Esophagus muscularis mucosa (tissue), 4 donors: ENCODE measurements around the gene RICTOR. TPM values are rescaled to one million over a fixed set of nuclear protein-coding genes. Genes with fewer than 3 reads are reported as not detected.

Experiments
- DNase-seq: peaks from one replicate; pipeline ENCODE4 v3.0.0-alpha.2; 2017; ENCODE audit errors: extremely low spot score
- H3K27ac ChIP-seq, 4 donors: fragments of 200-600 bp; sonication (generic); replicated peaks in 1 of 4; 1 replicate in 3 of 4; 2 replicates in 1 of 4; pipeline ENCODE4 v1.5.1; 2016 to 2019; ENCODE audit warnings: mild to moderate bottlenecking in 1 of 4
- H3K27me3 ChIP-seq, 4 donors: fragments of 200-600 bp; sonication (generic); one replicate each; pipeline versions ENCODE4 v1.5.1 to v1.6.0; 2016 to 2019
- H3K36me3 ChIP-seq, 4 donors: fragments of 200-600 bp; sonication (generic); one replicate each; pipeline ENCODE4 v1.5.1; 2016 to 2019
- H3K4me1 ChIP-seq, 4 donors: fragments of 200-600 bp; sonication (generic); one replicate each; pipeline ENCODE4 v1.5.1; 2016 to 2019
- H3K4me3 ChIP-seq, 4 donors: fragments of 200-600 bp; sonication (generic); 1 replicate in 2 of 4; 2 replicates in 2 of 4; pipeline ENCODE4 v1.5.1; 2016 to 2019; ENCODE audit warnings: mild to moderate bottlenecking in 4 of 4, moderate library complexity in 1 of 4
- H3K9me3 ChIP-seq, 4 donors: fragments of 200-600 bp; sonication (generic); 1 replicate in 3 of 4; 2 replicates in 1 of 4; pipeline ENCODE4 v1.5.1; 2016 to 2019
- EP300 ChIP-seq: sonication (generic); formaldehyde crosslinking; IDR thresholded peaks from one replicate; pipeline ENCODE4 v1.6.1; 2017; ENCODE audit warnings: antibody characterized with exemption
- POLR2A ChIP-seq: fragments of 450-650 bp; IDR thresholded peaks from one replicate; pipeline ENCODE4 v1.6.1; 2017; ENCODE audit warnings: antibody characterized with exemption, moderate library complexity, mild to moderate bottlenecking, low read depth
- POLR2AphosphoS5 ChIP-seq, 2 donors: sonication (generic); formaldehyde crosslinking; IDR thresholded peaks; one replicate each; pipeline ENCODE4 v1.6.1; 2017; ENCODE audit warnings: antibody characterized with exemption in 2 of 2
- WGBS: methylation state at CpG from one replicate; pipeline ENCODE4 v1.1.5; 2018; 5-methylcytosine and 5-hydroxymethylcytosine counted together
- intact Hi-C: fragments of 100-400 bp; cut with DNase I; formaldehyde crosslinking; loops from one replicate; pipeline ENCODE4 v1.15.1; 2023
- total RNA-seq, 4 donors: library from RNA; depleted of rRNA; stranded (reverse); fragments of >200 nt; gene quantifications; one replicate each; pipeline versions ENCODE4 v1.1.0 to v1.2.1, GENCODE V29; 2016
- TF ChIP-seq, protein P1 (sequence below), 3 experiments: fragments of 200-600 bp in 2 of 3; fragments of 450-650 bp in 1 of 3; sonication (generic) in 2 of 3; IDR thresholded peaks; one replicate each; pipeline ENCODE4 v1.5.1; 2017 to 2019; ENCODE audit warnings: antibody characterized with exemption in 3 of 3, mild to moderate bottlenecking in 2 of 3, moderate library complexity in 1 of 3

RICTOR gene
- total RNA-seq, 4 donors from 2014 or later = 22.5 to 34.1 (median 26.1) TPM

DNA sequence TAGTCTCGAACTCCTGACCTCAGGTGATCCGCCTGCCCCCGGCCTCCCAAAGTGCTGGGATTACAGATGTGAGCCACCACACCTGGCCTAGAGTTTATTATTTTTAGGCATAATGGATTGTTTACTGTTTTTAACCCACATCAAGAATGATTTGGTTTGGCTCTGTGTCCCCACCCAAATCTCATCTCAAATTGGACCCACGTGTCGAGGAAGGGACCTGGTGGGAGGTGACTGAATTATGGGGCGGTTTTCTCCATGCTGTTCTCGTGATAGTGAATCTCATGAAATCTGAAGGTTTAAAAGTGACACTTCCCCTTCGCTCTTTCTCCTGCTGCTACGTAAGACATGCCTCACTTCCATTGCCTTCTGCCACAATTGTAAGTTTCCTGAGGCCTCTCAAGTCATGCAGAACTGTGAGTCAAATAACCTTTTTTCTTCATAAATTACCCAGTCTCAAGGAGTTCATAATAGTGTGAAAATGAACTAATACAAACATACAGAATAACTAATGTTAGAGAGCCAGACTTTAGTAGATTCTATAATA, 88.2 kb downstream of the RICTOR start:
- peaks cover 0 to 29% (median 12%) of the 10 kb centered on the region in 4 donors for H3K36me3 ChIP-seq
- intact Hi-C loops = no loop called here
- no peaks in the 10 kb centered on the region for H3K4me1 ChIP-seq
- no peaks in the 10 kb centered on the region for H3K9me3 ChIP-seq
- 88% methylated on average over 9 of the region's 9 CpGs for WGBS
- TF ChIP-seq EP300 (no peak), POLR2A (no peak), POLR2AphosphoS5 (IDR thresholded peaks at IDR 0.05) (no peak)
- TF ChIP-seq, protein P1, sequence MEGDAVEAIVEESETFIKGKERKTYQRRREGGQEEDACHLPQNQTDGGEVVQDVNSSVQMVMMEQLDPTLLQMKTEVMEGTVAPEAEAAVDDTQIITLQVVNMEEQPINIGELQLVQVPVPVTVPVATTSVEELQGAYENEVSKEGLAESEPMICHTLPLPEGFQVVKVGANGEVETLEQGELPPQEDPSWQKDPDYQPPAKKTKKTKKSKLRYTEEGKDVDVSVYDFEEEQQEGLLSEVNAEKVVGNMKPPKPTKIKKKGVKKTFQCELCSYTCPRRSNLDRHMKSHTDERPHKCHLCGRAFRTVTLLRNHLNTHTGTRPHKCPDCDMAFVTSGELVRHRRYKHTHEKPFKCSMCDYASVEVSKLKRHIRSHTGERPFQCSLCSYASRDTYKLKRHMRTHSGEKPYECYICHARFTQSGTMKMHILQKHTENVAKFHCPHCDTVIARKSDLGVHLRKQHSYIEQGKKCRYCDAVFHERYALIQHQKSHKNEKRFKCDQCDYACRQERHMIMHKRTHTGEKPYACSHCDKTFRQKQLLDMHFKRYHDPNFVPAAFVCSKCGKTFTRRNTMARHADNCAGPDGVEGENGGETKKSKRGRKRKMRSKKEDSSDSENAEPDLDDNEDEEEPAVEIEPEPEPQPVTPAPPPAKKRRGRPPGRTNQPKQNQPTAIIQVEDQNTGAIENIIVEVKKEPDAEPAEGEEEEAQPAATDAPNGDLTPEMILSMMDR (IDR thresholded peaks at IDR 0.05) = no peak
- no peak for DNase-seq
- H3K27me3 ChIP-seq = no peaks in the 10 kb centered on the region
- H3K27ac ChIP-seq = no peak overlapping the region
- H3K4me3 ChIP-seq = no peak overlapping the region

DNA sequence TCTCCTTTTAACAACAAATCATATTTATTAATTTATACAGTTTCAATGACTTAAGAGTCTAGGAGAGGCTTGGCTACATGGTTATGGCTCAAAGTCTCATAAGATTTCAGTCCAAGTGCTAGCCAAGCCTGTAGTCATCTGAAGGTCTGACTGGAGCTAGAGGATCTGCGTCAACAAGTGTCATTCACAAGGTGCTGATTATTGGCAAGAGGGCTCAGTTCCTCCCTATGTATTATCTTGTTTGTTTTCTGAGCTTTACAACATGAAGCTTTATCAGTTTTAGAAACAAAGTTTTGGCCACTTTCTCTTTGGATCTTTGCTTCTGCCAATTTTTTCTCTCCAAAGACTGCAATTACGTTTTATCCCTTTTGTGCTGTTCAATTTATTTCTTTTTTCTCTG, 94.7 kb downstream of the RICTOR start:
- TF ChIP-seq POLR2AphosphoS5 (IDR thresholded peaks at IDR 0.05) = no peak
- TF ChIP-seq, protein P1 (IDR thresholded peaks at IDR 0.05) = no peak
- no peak for TF ChIP-seq EP300
- TF ChIP-seq POLR2A = no peak
- intact Hi-C loops = no loop called here
- 86% methylated on average over 2 of the region's 2 CpGs for WGBS

DNA sequence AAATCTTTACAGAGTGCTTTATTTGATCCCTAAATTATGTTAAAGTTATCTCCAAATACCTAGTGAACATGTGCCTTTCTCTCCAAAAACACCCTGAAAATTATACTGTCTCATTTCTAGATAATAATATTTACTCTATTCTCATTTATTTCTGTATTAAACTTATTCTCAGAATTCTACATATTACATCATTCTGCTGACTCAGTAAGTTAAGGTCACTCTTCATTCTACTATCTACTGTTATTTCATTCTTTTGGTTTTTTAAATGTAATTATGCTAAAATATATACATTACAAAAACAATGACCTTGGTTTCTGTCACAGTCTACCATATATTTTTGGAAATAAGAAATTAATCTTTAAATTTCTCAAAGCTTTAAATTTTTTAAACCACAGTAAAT, 96.2 kb downstream of the RICTOR start:
- intact Hi-C loops = no loop called here
- H3K9me3 ChIP-seq = no peaks in the 10 kb centered on the region
- no peaks in the 10 kb centered on the region for H3K27me3 ChIP-seq

More for the DNA sequence above, 94.7 kb downstream of the RICTOR start:
- Histone ChIP-seq H3K4me3 (no peak overlapping the region), H3K9me3 (no peaks in the 10 kb centered on the region), H3K36me3 (peaks cover 0 to 23% (median 10%) of the 10 kb centered on the region in 4 donors), H3K4me1 (no peaks in the 10 kb centered on the region), H3K27ac (no peak overlapping the region), H3K27me3 (no peaks in the 10 kb centered on the region)
- DNase-seq = no peak

DNA sequence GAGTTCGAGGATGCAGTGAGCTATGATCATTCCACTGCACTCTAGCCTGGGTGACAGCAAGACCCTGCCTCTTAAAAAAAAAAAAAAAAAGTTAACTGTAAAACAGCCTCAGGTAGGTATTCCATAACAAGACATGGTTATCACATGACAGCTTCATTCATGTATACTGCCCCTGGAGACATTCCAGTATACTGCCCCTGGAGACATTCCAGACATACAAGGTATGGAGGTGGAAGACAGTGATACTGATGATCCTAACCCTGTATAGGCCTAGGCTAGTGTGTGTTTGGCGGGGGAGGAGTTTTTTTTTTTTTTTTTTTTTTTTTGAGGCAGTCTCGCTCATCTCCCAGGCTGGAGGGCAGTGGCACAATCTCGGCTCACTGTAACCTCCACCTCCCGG, 105.5 kb downstream of the RICTOR start:
- Histone ChIP-seq H3K36me3 (peaks cover 11 to 72% (median 40%) of the 10 kb centered on the region in 4 donors), H3K9me3 (no peaks in the 10 kb centered on the region), H3K4me1 (no peaks in the 10 kb centered on the region), H3K27ac (no peak overlapping the region), H3K4me3 (no peak overlapping the region), H3K27me3 (no peaks in the 10 kb centered on the region)
- TF ChIP-seq, protein P1 (IDR thresholded peaks at IDR 0.05) = no peak
- TF ChIP-seq POLR2AphosphoS5 (IDR thresholded peaks at IDR 0.05) (no peak), POLR2A (no peak), EP300 (no peak)
- intact Hi-C loops = no loop called here
- DNase-seq = no peak
- WGBS = 95% methylated on average over 5 of the region's 5 CpGs

More for the DNA sequence above, 96.2 kb downstream of the RICTOR start:
- Histone ChIP-seq H3K27ac (no peak overlapping the region), H3K36me3 (peaks cover 0 to 34% (median 14%) of the 10 kb centered on the region in 4 donors), H3K4me3 (no peak overlapping the region), H3K4me1 (no peaks in the 10 kb centered on the region)
- TF ChIP-seq POLR2A (no peak), POLR2AphosphoS5 (IDR thresholded peaks at IDR 0.05) (no peak), EP300 (no peak)
- TF ChIP-seq, protein P1 (IDR thresholded peaks at IDR 0.05) = no peak
- DNase-seq = no peak

DNA sequence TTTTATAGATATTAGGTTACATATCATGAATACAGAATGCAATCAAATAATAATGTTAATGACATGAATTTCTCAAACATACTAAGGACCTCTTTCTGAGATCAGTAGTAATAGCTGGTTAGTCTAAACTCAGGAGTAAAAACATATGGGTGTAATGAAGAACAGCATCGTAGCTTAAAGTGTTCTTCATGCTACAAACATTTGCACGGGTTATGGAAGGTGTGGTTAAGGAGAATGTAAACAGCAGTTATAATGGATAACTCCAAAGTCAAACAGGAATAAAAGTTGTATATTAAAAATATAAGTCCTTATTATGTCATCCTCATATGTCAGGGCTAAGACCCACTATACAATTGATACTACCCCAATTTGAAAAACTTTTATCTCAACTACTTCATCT, 112.5 kb downstream of the RICTOR start:
- H3K9me3 ChIP-seq = no peaks in the 10 kb centered on the region
- no peak overlapping the region for H3K27ac ChIP-seq
- no peak for DNase-seq
- H3K27me3 ChIP-seq = no peaks in the 10 kb centered on the region
- TF ChIP-seq EP300 (no peak), POLR2A (no peak), POLR2AphosphoS5 (IDR thresholded peaks at IDR 0.05) (no peak)
- TF ChIP-seq, protein P1 (IDR thresholded peaks at IDR 0.05) = no peak
- H3K4me3 ChIP-seq = no peak overlapping the region
- no peaks in the 10 kb centered on the region for H3K4me1 ChIP-seq
- H3K36me3 ChIP-seq = peaks cover 35 to 98% (median 65%) of the 10 kb centered on the region in 4 donors
- intact Hi-C loops = no loop called here
- 79% methylated on average over 2 of the region's 2 CpGs for WGBS
